PC-9 (cell line): Measurements from ENCODE around the gene IAH1.

ENCODE experiments used
- CTCF ChIP-seq: fragments of 200-600 bp; sonication (generic); conservative IDR thresholded peaks from 2 replicates; pipeline ENCODE4 v1.6.1; 2017; ENCODE audit warnings: mixed run types, antibody characterized with exemption, mild to moderate bottlenecking, moderate library complexity
- EZH2 ChIP-seq: fragments of 200-600 bp; sonication (generic); IDR thresholded peaks from 2 replicates; pipeline ENCODE4 v1.8.0; 2017; ENCODE audit warnings: antibody characterized with exemption, low read depth

- TF ChIP-seq CTCF (no peak), EZH2 (no peak)
Observed at GRCh38 chr2:9443526-9443925, 30.8 kb upstream of the IAH1 start.
